GM12878 (cell line): ENCODE measurements around the gene MPZL1. TPM values are rescaled to one million over a fixed set of nuclear protein-coding genes. Genes with fewer than 3 reads are reported as not detected.

Experiments
- ATAC-seq: fragments of 200-7000 bp; cut with Tn5 transposase; 3 replicates; pipeline ENCODE4 v1.9.1; 2020; ENCODE audit warnings: mild to moderate bottlenecking, moderate library complexity
- BruUV-seq: library from RNA; stranded (reverse); fragments of 400-500 nt; replicated peaks from 2 replicates; lab custom pipeline; 2021; lab: Mats Ljungman, UMichigan
- CTCF ChIA-PET: fragments of 300-600 bp; sonication (Branson Sonifier 250); formaldehyde crosslinking; extraction: SDS; loops from one replicate; lab custom pipeline; 2021; ENCODE audit warnings: inconsistent platforms; lab: Yijun Ruan, JAX
- POLR2A ChIA-PET: fragments of 350-600 bp; formaldehyde crosslinking; extraction: SDS; loops from one replicate; lab custom pipeline; 2021; ENCODE audit warnings: inconsistent platforms; lab: Charles Lee
- RAD21 ChIA-PET: fragments of 300-600 bp; sonication (Branson Sonifier 250); formaldehyde crosslinking; loops from one replicate; lab custom pipeline; 2023; ENCODE audit warnings: antibody characterized with exemption; ENCODE audit not compliant: unreplicated experiment; lab: Charles Lee
- SMC1A ChIA-PET: fragments of 300-600 bp; sonication (Branson Sonifier 250); formaldehyde crosslinking; loops from one replicate; lab custom pipeline; 2023; ENCODE audit not compliant: unreplicated experiment, uncharacterized antibody; lab: Charles Lee
- DNase-seq: peaks from one replicate; pipeline ENCODE4 v3.0.0-alpha.2; 2011; ENCODE audit warnings: low read depth, low spot score
- FAIRE-seq: peaks from 3 replicates; lab custom pipeline; 2011; peaks lifted over from hg19 to GRCh38; lab: Jason Lieb, UNC
- H2AFZ ChIP-seq: 2 replicates; pipeline ENCODE4 v1.6.0; 2011; ENCODE audit warnings: low read depth, low read length, control low read depth; ENCODE audit not compliant: control insufficient read depth
- H3K27ac ChIP-seq: 2 replicates; pipeline ENCODE4 v1.5.1; 2011; ENCODE audit warnings: control low read depth; ENCODE audit not compliant: control insufficient read depth, insufficient read depth
- H3K27me3 ChIP-seq, 2 experiments: replicated peaks in 1 of 2; 2 replicates each; pipeline versions ENCODE4 v1.6.0 to v1.6.1; 2011; ENCODE audit warnings: low read length in 1 of 2; ENCODE audit not compliant: control insufficient read depth in 2 of 2, insufficient read depth in 2 of 2
- H3K36me3 ChIP-seq, 2 experiments: 2 replicates each; pipeline ENCODE4 v1.5.1; 2011; ENCODE audit warnings: low read length in 1 of 2; ENCODE audit not compliant: control insufficient read depth in 2 of 2, insufficient read depth in 2 of 2
- H3K4me1 ChIP-seq: 2 replicates; pipeline ENCODE4 v1.6.1; 2011; ENCODE audit warnings: mild to moderate bottlenecking, low read length, moderate library complexity, mixed read lengths; ENCODE audit not compliant: control insufficient read depth, insufficient read depth
- H3K4me2 ChIP-seq: 2 replicates; pipeline ENCODE4 v1.6.0; 2011; ENCODE audit warnings: control low read depth; ENCODE audit not compliant: control insufficient read depth, insufficient read depth
- H3K4me3 ChIP-seq: fragments of 200-600 bp; sonication (generic); 2 replicates; pipeline ENCODE4 v1.5.1; 2016
- H3K79me2 ChIP-seq: 2 replicates; pipeline ENCODE4 v1.6.0; 2011; ENCODE audit warnings: low read length; ENCODE audit not compliant: control insufficient read depth, insufficient read depth
- H3K9ac ChIP-seq: 2 replicates; pipeline ENCODE4 v1.8.0; 2011; ENCODE audit warnings: low read length, control low read depth, mixed read lengths; ENCODE audit not compliant: control insufficient read depth, insufficient read depth
- H3K9me3 ChIP-seq: replicated peaks from 3 replicates; pipeline ENCODE4 v1.5.1; 2011; ENCODE audit warnings: mild to moderate bottlenecking, low read length; ENCODE audit not compliant: control insufficient read depth, insufficient read depth
- H4K20me1 ChIP-seq: 2 replicates; pipeline ENCODE4 v1.6.0; 2011; ENCODE audit not compliant: control insufficient read depth, insufficient read depth
- BMI1 ChIP-seq: fragments of 450-650 bp; IDR thresholded peaks from 2 replicates; pipeline ENCODE4 v1.6.1; 2016; ENCODE audit warnings: mild to moderate bottlenecking, moderate library complexity, borderline replicate concordance
- CEBPZ ChIP-seq: fragments of 150-350 bp; IDR thresholded peaks from 2 replicates; pipeline ENCODE4 v1.6.1; 2016; ENCODE audit warnings: low read depth, low read length
- CTCF ChIP-seq, 3 experiments: IDR thresholded peaks in 2 of 3; conservative IDR thresholded peaks in 1 of 3; 2 replicates each; pipeline ENCODE4 v1.5.1; 2011; ENCODE audit warnings: low read depth in 3 of 3, low read length in 3 of 3, mild to moderate bottlenecking in 3 of 3, control low read depth in 2 of 3, moderate library complexity in 2 of 3, inconsistent platforms in 1 of 3, mixed read lengths in 1 of 3; ENCODE audit not compliant: control insufficient read depth in 2 of 3, insufficient read depth in 1 of 3; ENCODE audit errors: extremely low read depth in 1 of 3
- JUNB ChIP-seq: IDR thresholded peaks from 2 replicates; pipeline ENCODE4 v1.6.1; 2016; ENCODE audit warnings: antibody characterized with exemption, mild to moderate bottlenecking
- LARP7 ChIP-seq: fragments of 450-650 bp; IDR thresholded peaks from 2 replicates; pipeline ENCODE4 v1.6.1; 2017; ENCODE audit warnings: mild to moderate bottlenecking
- MTA2 ChIP-seq: fragments of 450-650 bp; IDR thresholded peaks from 2 replicates; pipeline ENCODE4 v1.6.1; 2016; ENCODE audit warnings: low read depth, mild to moderate bottlenecking, moderate library complexity
- NBN ChIP-seq: fragments of 450-650 bp; IDR thresholded peaks from 2 replicates; pipeline ENCODE4 v1.6.1; 2016
- SIN3A ChIP-seq: IDR thresholded peaks from 2 replicates; pipeline ENCODE4 v1.6.1; 2012; ENCODE audit warnings: low read depth, low read length, improper control_type of control experiment
- SMARCA5 ChIP-seq: fragments of 450-650 bp; IDR thresholded peaks from 2 replicates; pipeline ENCODE4 v1.6.1; 2017; ENCODE audit warnings: mild to moderate bottlenecking
- SRF ChIP-seq, 2 experiments: IDR thresholded peaks; 2 replicates each; pipeline ENCODE4 v1.6.1; 2011; ENCODE audit warnings: low read depth in 2 of 2, low read length in 2 of 2, mild to moderate bottlenecking in 1 of 2, moderate library complexity in 1 of 2
- ZNF217 ChIP-seq: fragments of 450-650 bp; IDR thresholded peaks from 2 replicates; pipeline ENCODE4 v1.6.1; 2017; ENCODE audit warnings: antibody characterized with exemption, mild to moderate bottlenecking
- ZNF592 ChIP-seq: fragments of 450-650 bp; IDR thresholded peaks from 2 replicates; pipeline ENCODE4 v1.6.1; 2017; ENCODE audit warnings: mild to moderate bottlenecking, moderate library complexity
- WGBS: methylation state at CpG from one replicate; pipeline ENCODE4 v1.1.6; 2016; ENCODE audit warnings: low lambda C conversion rate; ENCODE audit not compliant: insufficient replicate concordance, insufficient coverage; ENCODE audit errors: missing lambda C conversion rate; 5-methylcytosine and 5-hydroxymethylcytosine counted together
- in situ Hi-C: fragments of 300-500 bp; cut with MboI; formaldehyde crosslinking; loops from 9 replicates; pipeline ENCODE4 v1.14.3; 2018; ENCODE audit warnings: mixed read lengths
- intact Hi-C: fragments of 100-400 bp; cut with micrococcal nuclease; formaldehyde crosslinking; loops from one replicate; pipeline ENCODE4 v1.14.2; 2022; ENCODE audit not compliant: unreplicated experiment
- polyA plus RNA-seq, 11 experiments: library from polyadenylated mRNA; depleted of rRNA in 4 of 11; unstranded in 6 of 11; stranded (reverse) in 5 of 11; fragments of >200 nt; fragmentation: Nextera tagmentation in 4 of 11; fragmentation: Illumina TruSeq in 1 of 11; extraction: Ambion mirVana in 4 of 11; extraction: Trizol in 1 of 11; gene quantifications; 1 replicate in 1 of 11; 2 replicates in 10 of 11; pipeline versions ENCODE4 v1.2.1 to v1.2.3, GENCODE V29; 2011 to 2016; ENCODE audit warnings: inconsistent platforms in 2 of 11, missing spikeins in 2 of 11, low read depth in 1 of 11
- total RNA-seq, 4 experiments: library from RNA; depleted of rRNA in 3 of 4; stranded (reverse); fragments of >200 nt in 3 of 4; fragmentation: Illumina TruSeq in 1 of 4; extraction: Trizol in 1 of 4; gene quantifications; 2 replicates each; pipeline versions ENCODE4 v1.2.1 to v1.2.3, GENCODE V29; 2013 to 2021
- TF ChIP-seq, protein P1 (sequence below): IDR thresholded peaks from 2 replicates; pipeline ENCODE4 v1.6.1; 2011; ENCODE audit warnings: low read depth, mild to moderate bottlenecking, low read length, moderate library complexity, borderline replicate concordance; ENCODE audit errors: extremely low read depth
- TF ChIP-seq, protein P2 (sequence below): IDR thresholded peaks from 2 replicates; pipeline ENCODE4 v1.6.1; 2012; ENCODE audit warnings: low read depth, low read length, improper control_type of control experiment

MPZL1 gene
- total and polyA plus RNA-seq, 10 of the 15 experiments (the other 5 are each of a cell fraction or from before 2014, with no cell fraction given) = 9.8 to 60.9 (median 45.9) TPM

GRCh38 chr1:167808690-167809089 lies 86.9 kb downstream of the MPZL1 start:
- no TSS peak for BruUV-seq
- intact Hi-C loops = no loop called here
- TF ChIP-seq, protein P1, sequence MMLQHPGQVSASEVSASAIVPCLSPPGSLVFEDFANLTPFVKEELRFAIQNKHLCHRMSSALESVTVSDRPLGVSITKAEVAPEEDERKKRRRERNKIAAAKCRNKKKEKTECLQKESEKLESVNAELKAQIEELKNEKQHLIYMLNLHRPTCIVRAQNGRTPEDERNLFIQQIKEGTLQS = no peak
- TF ChIP-seq MTA2 (no peak), LARP7 (no peak), JUNB (no peak), NBN (no peak), BMI1 (no peak), SRF (IDR thresholded peaks at IDR 0.05; ENCODE audit: low read depth in 2 of 2, low read length in 2 of 2) (no peak), ZNF592 (no peak), CTCF (IDR thresholded peaks at IDR 0.05 in 2 of 3, conservative IDR thresholded peaks at IDR 0.05 in 1 of 3; ENCODE audit: control insufficient read depth in 2 of 3, extremely low read depth in 1 of 3, insufficient read depth in 1 of 3, low read depth in 3 of 3, low read length in 3 of 3) (no peak), CEBPZ (no peak), SMARCA5 (no peak), ZNF217 (no peak), SIN3A (no peak)
- TF ChIP-seq, protein P2, sequence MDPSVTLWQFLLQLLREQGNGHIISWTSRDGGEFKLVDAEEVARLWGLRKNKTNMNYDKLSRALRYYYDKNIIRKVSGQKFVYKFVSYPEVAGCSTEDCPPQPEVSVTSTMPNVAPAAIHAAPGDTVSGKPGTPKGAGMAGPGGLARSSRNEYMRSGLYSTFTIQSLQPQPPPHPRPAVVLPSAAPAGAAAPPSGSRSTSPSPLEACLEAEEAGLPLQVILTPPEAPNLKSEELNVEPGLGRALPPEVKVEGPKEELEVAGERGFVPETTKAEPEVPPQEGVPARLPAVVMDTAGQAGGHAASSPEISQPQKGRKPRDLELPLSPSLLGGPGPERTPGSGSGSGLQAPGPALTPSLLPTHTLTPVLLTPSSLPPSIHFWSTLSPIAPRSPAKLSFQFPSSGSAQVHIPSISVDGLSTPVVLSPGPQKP = no peak

More at GRCh38 chr1:167808690-167809089, 86.9 kb downstream of the MPZL1 start:
- H3K9me3 ChIP-seq = no peaks in the 10 kb centered on the region; the same call in 2 of the 3 replicates
- no peak overlapping the region for H2AFZ ChIP-seq
- H3K4me2 ChIP-seq = no peak overlapping the region
- H3K4me1 ChIP-seq = peaks cover 12% of the 10 kb centered on the region
- in situ Hi-C loops = no loop called here
- no peak for FAIRE-seq
- H3K9ac ChIP-seq = no peak overlapping the region
- 23% methylated on average over 3 of the region's 3 CpGs for WGBS
- no peaks in the 10 kb centered on the region for H3K36me3 ChIP-seq
- H3K79me2 ChIP-seq = no peaks in the 10 kb centered on the region
- no peak for ATAC-seq
- no peaks in the 10 kb centered on the region for H4K20me1 ChIP-seq
- POLR2A ChIA-PET = no interaction called here
- CTCF ChIA-PET = interaction anchor here (1.9 kb wide), 1 partner anchor 273 kb away, joined by 12 read pairs; no protein-coding TSS in a partner anchor
- H3K4me3 ChIP-seq = no peak overlapping the region
- RAD21 ChIA-PET = no interaction called here
- H3K27ac ChIP-seq = no peak overlapping the region
- H3K27me3 ChIP-seq = no peaks in the 10 kb centered on the region
- SMC1A ChIA-PET = interaction anchor here (1.4 to 1.7 kb wide), 2 partner anchors 20 to 274 kb away, joined by 3 to 4 read pairs; no protein-coding TSS in a partner anchor
- no peak for DNase-seq
